Dermis microvascular lymphatic vessel endothelial cell (primary cell): ENCODE data around the gene PEG3. TPM values are rescaled to one million over a fixed set of nuclear protein-coding genes. Genes with fewer than 3 reads are reported as not detected.

Experiments used
- DNase-seq, 2 donors: peaks; one replicate each; pipeline versions ENCODE4 v3.0.0 to v3.0.0-alpha.2; 2010; ENCODE audit warnings: low read depth in 2 of 2
- total RNA-seq: library from RNA; depleted of rRNA; stranded (reverse); fragments of >200 nt; gene quantifications from 2 replicates; pipeline ENCODE4 v1.2.1, GENCODE V29; 2014

PEG3 gene
- total RNA-seq, 1 donor from 2014 or later = 0.26 TPM

DNA sequence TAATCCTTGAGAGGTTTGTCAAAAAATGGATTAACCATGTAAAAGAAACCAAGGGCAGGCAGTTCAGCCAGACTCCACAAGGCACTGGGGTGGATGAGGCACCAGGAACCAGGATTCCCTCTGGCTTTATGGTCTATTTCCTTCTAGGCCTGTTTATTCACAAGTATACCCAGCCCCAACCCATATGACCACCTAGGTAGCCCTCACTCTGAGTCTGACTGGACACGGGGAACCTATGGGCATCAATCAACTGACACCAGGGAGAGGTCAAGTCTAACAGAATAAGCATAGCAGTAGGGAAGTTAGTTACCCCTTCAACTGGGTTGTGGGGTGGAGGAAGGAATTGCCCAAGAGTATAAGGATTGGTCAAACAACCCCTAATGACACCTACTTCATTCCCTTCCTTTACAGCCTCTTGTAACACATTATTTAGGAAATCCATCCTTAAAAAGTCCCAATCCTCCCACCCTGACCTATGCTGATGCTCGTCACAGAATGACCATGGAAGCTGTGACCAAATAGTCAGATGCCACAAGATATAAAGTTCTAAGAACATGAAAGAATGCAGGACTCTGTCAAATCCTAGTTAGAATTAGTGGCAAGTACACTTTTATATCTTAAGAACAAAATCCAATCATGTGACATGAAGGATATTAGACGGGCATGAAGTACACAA, 31.7 kb downstream of the PEG3 start:
- DNase-seq = no peak

DNA sequence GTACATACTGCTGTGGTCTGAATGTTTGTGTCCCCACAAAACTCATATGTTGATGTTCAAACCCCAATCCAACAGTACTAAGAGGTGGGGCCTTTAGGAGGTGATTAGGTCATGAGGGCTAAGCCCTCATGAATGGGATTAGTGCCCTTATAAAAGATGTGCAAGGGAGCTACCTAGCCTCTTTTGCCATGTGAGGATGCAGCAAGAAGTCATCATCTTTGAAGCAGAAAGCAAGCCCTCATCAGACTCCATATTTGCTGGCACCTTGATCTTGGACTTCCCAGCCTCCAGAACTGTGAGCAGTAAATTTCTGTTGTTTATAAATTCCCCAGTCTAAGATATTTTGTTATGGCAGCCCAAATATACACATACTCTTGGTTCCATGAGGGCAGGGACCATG, 33.9 kb downstream of the PEG3 start:
- DNase-seq = no peak

Other genes starting within 250 kb of the PEG3 start
- 8.9 and 12.9 TPM in 2 replicates for gene ZNF71, start 245.4 kb downstream of the PEG3 start, total RNA-seq
- gene SMIM17, start 197.6 kb downstream of the PEG3 start, total RNA-seq = 0.26 and 0.51 TPM in 2 replicates
- gene ZNF835, start 169.0 kb downstream of the PEG3 start, total RNA-seq = 0.13 and 0.51 TPM in 2 replicates
- under 0.01 TPM in 1 of 2 replicates, not detected in the other for gene ZIM2, start within 50 bp of the PEG3 start, total RNA-seq